ENCODE measurements around the gene OR8D2. TPM values are rescaled to one million over a fixed set of nuclear protein-coding genes. Genes with fewer than 3 reads are reported as not detected.

Gene OR8D2
- total RNA-seq, 1 donor from 2014 or later = not detected

Other genes with a start within 250 kb of the OR8D2 start
- gene VWA5A, start 204.7 kb downstream of the OR8D2 start, total RNA-seq = 26.6 and 33.4 TPM in 2 replicates
- gene OR10D3, start 136.9 kb downstream of the OR8D2 start, total RNA-seq = not detected in 2 replicates
- not detected in 2 replicates for gene OR8G1, start 79.1 kb downstream of the OR8D2 start, total RNA-seq
- not detected in 2 replicates for gene OR8G5, start 63.8 kb downstream of the OR8D2 start, total RNA-seq
- gene OR8D1, start 6.2 kb downstream of the OR8D2 start, total RNA-seq = not detected in 2 replicates
- not detected in 2 replicates for gene OR8B2, start 64.3 kb upstream of the OR8D2 start, total RNA-seq
- gene OR8B3, start 78.8 kb upstream of the OR8D2 start, total RNA-seq = not detected in 2 replicates
- gene OR8B4, start 104.7 kb upstream of the OR8D2 start, total RNA-seq = not detected in 2 replicates
- gene OR8B8, start 125.5 kb upstream of the OR8D2 start, total RNA-seq = not detected in 2 replicates
- gene OR8B12, start 223.5 kb upstream of the OR8D2 start, total RNA-seq = not detected in 2 replicates
- gene OR8A1, start 249.8 kb upstream of the OR8D2 start, total RNA-seq = not detected in 2 replicates

All from kidney epithelial cell (primary cell).